Activated T-cell treated with anti-CD3 and anti-CD28 coated beads, Interleukin-2, amount 50 U/mL, for 24 hours (primary cell): Measurements from ENCODE around the gene OR2A25.
"Not testable (repeated sequence)": the region's sequence is repeated elsewhere in the genome, so short reads cannot be mapped to it uniquely, and the experiment has no call there.

Experiments
- DNase-seq: peaks from one replicate; pipeline ENCODE4 v3.0.0-alpha.2; 2020
- H3K27ac Mint-ChIP-seq: 2 replicates; pipeline ENCODE4 v1.8.0; 2020; ENCODE audit warnings: mild to moderate bottlenecking, mixed read lengths
- H3K27me3 Mint-ChIP-seq: 2 replicates; pipeline ENCODE4 v1.8.0; 2020; ENCODE audit warnings: mixed read lengths
- H3K36me3 Mint-ChIP-seq: 2 replicates; pipeline ENCODE4 v1.8.0; 2020; ENCODE audit warnings: low read depth, mixed read lengths
- H3K4me1 Mint-ChIP-seq: 2 replicates; pipeline ENCODE4 v1.8.0; 2020; ENCODE audit warnings: low read depth, mixed read lengths
- H3K4me3 Mint-ChIP-seq: 2 replicates; pipeline ENCODE4 v1.8.0; 2020; ENCODE audit warnings: mild to moderate bottlenecking, moderate library complexity, mixed read lengths
- H3K9me3 Mint-ChIP-seq: 2 replicates; pipeline ENCODE4 v1.8.0; 2020; ENCODE audit warnings: mixed read lengths

Gene OR2A25

DNA sequence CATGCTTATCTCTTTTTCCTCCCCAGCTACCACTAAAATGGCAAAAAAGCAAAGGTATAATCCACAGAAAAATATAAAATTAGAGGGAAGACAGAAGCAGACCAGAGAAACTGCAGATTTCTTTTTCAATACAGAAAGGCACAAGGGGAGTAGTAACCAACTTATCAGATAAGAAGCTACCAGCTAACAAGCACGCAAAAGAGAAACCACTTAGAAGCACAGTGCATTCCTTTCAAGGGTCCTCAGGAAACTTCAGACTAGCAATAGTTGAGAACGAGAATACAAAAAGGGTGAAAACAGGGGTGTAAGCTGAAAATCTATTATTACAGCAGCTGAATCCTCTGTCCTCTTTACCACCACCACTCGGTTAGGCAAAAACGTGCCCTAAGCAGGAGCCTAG, 30.7 kb upstream of the OR2A25 start:
- no peak for DNase-seq
- Mint-ChIP-seq H3K27me3 (peaks cover 15% of the 10 kb centered on the region), H3K4me1 (no peaks in the 10 kb centered on the region), H3K36me3 (no peaks in the 10 kb centered on the region), H3K9me3 (no peaks in the 10 kb centered on the region), H3K4me3 (no peak overlapping the region), H3K27ac (no peak overlapping the region)

- no peak for DNase-seq
- H3K27ac Mint-ChIP-seq, result no peak within 1 kb of the TSS
- H3K9me3 Mint-ChIP-seq, result no peaks in the 10 kb centered on the region
- H3K36me3 Mint-ChIP-seq, result no peaks in the 10 kb centered on the region
- no peak within 1 kb of the TSS for H3K4me3 Mint-ChIP-seq
- peaks cover 23% of the 10 kb centered on the region for H3K27me3 Mint-ChIP-seq
- H3K4me1 Mint-ChIP-seq, result no peaks in the 10 kb centered on the region
Observed at GRCh38 chr7:144048648-144049047, 21.0 kb upstream of the OR2A25 start, which contains the start of gene OR2A5. TSS of gene OR2A5 (plus strand) at chr7:144048948. CDS start at chr7:144050402, 1,454 bp downstream.

GRCh38 chr7:144049491-144049890, 20.1 kb upstream of the OR2A25 start:
- DNase-seq, result no peak
- H3K36me3 Mint-ChIP-seq, result no peaks in the 10 kb centered on the region
- H3K27ac Mint-ChIP-seq, result no peak overlapping the region
- no peak overlapping the region for H3K4me3 Mint-ChIP-seq
- peaks cover 28% of the 10 kb centered on the region for H3K27me3 Mint-ChIP-seq
- H3K4me1 Mint-ChIP-seq, result no peaks in the 10 kb centered on the region
- H3K9me3 Mint-ChIP-seq, result no peaks in the 10 kb centered on the region

DNA sequence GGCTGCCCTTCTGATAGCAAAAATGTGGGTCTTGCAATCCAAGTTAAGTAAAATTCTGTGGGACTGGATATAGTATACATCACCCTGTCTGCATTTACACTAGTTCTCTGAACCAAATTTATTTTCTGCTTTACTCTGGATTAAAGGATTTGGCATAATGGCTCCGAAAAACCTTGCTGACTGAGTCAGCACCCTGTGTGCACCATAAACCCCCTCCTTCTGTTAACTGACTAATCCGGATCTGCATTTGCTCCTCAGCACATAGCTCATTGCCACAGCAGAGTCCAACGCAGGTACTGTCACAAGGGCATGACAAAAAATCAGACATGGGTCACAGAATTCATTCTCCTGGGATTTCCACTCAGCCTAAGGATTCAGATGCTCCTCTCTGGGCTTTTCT, 19.5 kb upstream of the OR2A25 start:
- Mint-ChIP-seq H3K27me3 (peaks cover 28% of the 10 kb centered on the region), H3K4me3 (no peak overlapping the region), H3K36me3 (no peaks in the 10 kb centered on the region), H3K4me1 (no peaks in the 10 kb centered on the region), H3K9me3 (no peaks in the 10 kb centered on the region), H3K27ac (no peak overlapping the region)
- no peak for DNase-seq

- not testable (repeated sequence) for H3K9me3 Mint-ChIP-seq, H3K27ac Mint-ChIP-seq, H3K4me3 Mint-ChIP-seq, H3K36me3 Mint-ChIP-seq, DNase-seq, H3K4me1 Mint-ChIP-seq
- H3K27me3 Mint-ChIP-seq, result peaks cover 31% of the 10 kb centered on the region
Observed at GRCh38 chr7:144050884-144051283, 18.7 kb upstream of the OR2A25 start.

GRCh38 chr7:144057954-144058353, 11.7 kb upstream of the OR2A25 start:
- no peak for DNase-seq
- peaks cover 23% of the 10 kb centered on the region for H3K27me3 Mint-ChIP-seq
- H3K9me3 Mint-ChIP-seq, result peaks cover 6% of the 10 kb centered on the region
- no peak overlapping the region for H3K27ac Mint-ChIP-seq
- no peak overlapping the region for H3K4me3 Mint-ChIP-seq
- no peaks in the 10 kb centered on the region for H3K36me3 Mint-ChIP-seq
- H3K4me1 Mint-ChIP-seq, result no peaks in the 10 kb centered on the region

DNA sequence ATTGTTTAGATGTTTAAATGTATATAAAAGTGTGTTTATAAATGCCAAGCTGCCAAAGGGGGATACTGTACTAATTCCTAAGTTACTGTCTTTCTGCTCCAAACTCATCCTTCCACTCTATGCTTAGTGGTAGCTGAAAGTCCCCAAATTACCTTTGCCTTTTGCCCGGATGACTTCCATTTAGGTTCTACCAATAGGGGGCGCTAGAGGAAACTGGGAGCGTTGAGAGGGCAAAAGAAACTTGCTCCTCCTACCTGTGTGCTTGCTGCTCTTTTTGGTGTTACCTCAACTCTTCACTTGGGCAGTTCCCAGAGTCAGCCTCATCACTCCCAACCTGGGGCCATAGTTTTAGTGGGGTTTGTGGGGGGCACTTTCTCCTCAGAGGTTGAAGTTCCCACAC, 5.9 kb upstream of the OR2A25 start:
- Mint-ChIP-seq H3K36me3 (no peaks in the 10 kb centered on the region), H3K9me3 (peaks cover 6% of the 10 kb centered on the region), H3K27me3 (peaks cover 29% of the 10 kb centered on the region), H3K4me3 (no peak overlapping the region), H3K4me1 (no peaks in the 10 kb centered on the region), H3K27ac (no peak overlapping the region)
- DNase-seq, result no peak

- H3K4me1 Mint-ChIP-seq, result no peaks in the 10 kb centered on the region
- no peak overlapping the region for H3K4me3 Mint-ChIP-seq
Observed at GRCh38 chr7:144069953-144070352, 342 bp downstream of the OR2A25 start.

GRCh38 chr7:144074374-144074773, 4.8 kb downstream of the OR2A25 start:
- Mint-ChIP-seq H3K4me1 (no peaks in the 10 kb centered on the region), H3K9me3 (no peaks in the 10 kb centered on the region), H3K36me3 (no peaks in the 10 kb centered on the region), H3K27ac (no peak overlapping the region), H3K4me3 (no peak overlapping the region), H3K27me3 (peaks cover 11% of the 10 kb centered on the region)
- DNase-seq, result no peak

More at GRCh38 chr7:144069953-144070352, 342 bp downstream of the OR2A25 start:
- no peak overlapping the region for H3K27ac Mint-ChIP-seq
- H3K27me3 Mint-ChIP-seq, result peaks cover 17% of the 10 kb centered on the region
- no peak for DNase-seq
- H3K9me3 Mint-ChIP-seq, result no peaks in the 10 kb centered on the region
- no peaks in the 10 kb centered on the region for H3K36me3 Mint-ChIP-seq

- no peaks in the 10 kb centered on the region for H3K4me1 Mint-ChIP-seq
- DNase-seq, result no peak
- H3K27me3 Mint-ChIP-seq, result peaks cover 6% of the 10 kb centered on the region
- H3K4me3 Mint-ChIP-seq, result no peak within 1 kb of the TSS
- peaks cover 6% of the 10 kb centered on the region for H3K9me3 Mint-ChIP-seq
- H3K36me3 Mint-ChIP-seq, result no peaks in the 10 kb centered on the region
- H3K27ac Mint-ChIP-seq, result no peak within 1 kb of the TSS
Observed at GRCh38 chr7:144085978-144086377, 16.4 kb downstream of the OR2A25 start, which contains the start of gene OR2A12. TSS of gene OR2A12 (plus strand) at chr7:144086278. CDS start at chr7:144095108, 8,830 bp downstream.

- no peak overlapping the region for H3K4me3 Mint-ChIP-seq
Observed at GRCh38 chr7:144086730-144087129, 17.1 kb downstream of the OR2A25 start.

DNA sequence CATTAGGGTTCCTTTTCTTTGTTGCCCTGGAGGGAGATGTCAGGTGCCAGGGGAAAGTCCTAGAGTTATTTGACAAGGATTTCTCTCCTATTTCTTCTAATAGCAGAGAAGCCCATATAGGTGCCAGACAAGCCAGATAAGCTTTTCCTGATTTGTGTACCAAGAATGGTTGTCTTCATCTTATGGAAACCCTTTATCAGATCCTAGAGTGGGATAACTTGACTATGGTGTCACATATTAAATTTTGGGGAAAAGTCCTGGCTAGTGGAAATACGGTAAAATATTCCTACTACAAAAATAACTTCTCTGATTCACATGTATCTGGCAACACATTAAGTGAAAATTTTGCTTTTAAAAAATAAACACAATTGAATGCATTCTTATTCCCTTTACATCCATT, 17.6 kb downstream of the OR2A25 start:
- no peak overlapping the region for H3K4me3 Mint-ChIP-seq
- H3K36me3 Mint-ChIP-seq, result no peaks in the 10 kb centered on the region
- H3K9me3 Mint-ChIP-seq, result peaks cover 6% of the 10 kb centered on the region
- H3K27me3 Mint-ChIP-seq, result peaks cover 7% of the 10 kb centered on the region
- H3K4me1 Mint-ChIP-seq, result no peaks in the 10 kb centered on the region
- no peak overlapping the region for H3K27ac Mint-ChIP-seq
- no peak for DNase-seq

More at GRCh38 chr7:144086730-144087129, 17.1 kb downstream of the OR2A25 start:
- Mint-ChIP-seq H3K36me3 (no peaks in the 10 kb centered on the region), H3K27me3 (peaks cover 7% of the 10 kb centered on the region), H3K27ac (no peak overlapping the region), H3K9me3 (peaks cover 6% of the 10 kb centered on the region), H3K4me1 (no peaks in the 10 kb centered on the region)
- DNase-seq, result no peak

GRCh38 chr7:144090667-144091066, 21.1 kb downstream of the OR2A25 start:
- Mint-ChIP-seq H3K9me3 (peaks cover 6% of the 10 kb centered on the region), H3K27ac (no peak overlapping the region), H3K4me1 (no peaks in the 10 kb centered on the region), H3K27me3 (peaks cover 15% of the 10 kb centered on the region), H3K4me3 (no peak overlapping the region), H3K36me3 (no peaks in the 10 kb centered on the region)
- DNase-seq, result no peak

GRCh38 chr7:144098776-144099175, 29.2 kb downstream of the OR2A25 start:
- no peak overlapping the region for H3K4me3 Mint-ChIP-seq

DNA sequence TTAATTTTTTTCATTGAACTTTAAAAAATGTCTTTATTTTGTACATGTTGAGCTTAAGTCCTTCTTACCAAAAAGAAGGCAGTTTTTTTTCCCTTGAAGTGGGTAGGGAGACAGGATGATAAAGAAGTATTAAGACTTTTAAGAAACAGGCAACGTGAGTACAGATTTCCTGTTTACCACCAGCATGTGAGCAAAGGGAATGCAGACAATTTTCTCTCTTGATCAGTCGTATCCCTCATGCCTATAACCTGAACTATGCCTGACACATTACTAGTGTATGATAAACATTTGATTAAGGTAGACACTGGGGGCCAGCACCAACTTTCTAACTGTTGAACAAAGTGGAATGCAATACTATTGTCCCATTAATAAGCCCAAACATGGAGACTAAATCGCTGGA, 31.0 kb downstream of the OR2A25 start:
- H3K4me3 Mint-ChIP-seq, result no peak overlapping the region

More at GRCh38 chr7:144098776-144099175, 29.2 kb downstream of the OR2A25 start:
- DNase-seq, result no peak
- H3K27me3 Mint-ChIP-seq, result peaks cover 16% of the 10 kb centered on the region
- no peaks in the 10 kb centered on the region for H3K9me3 Mint-ChIP-seq
- peaks cover 6% of the 10 kb centered on the region for H3K4me1 Mint-ChIP-seq
- no peaks in the 10 kb centered on the region for H3K36me3 Mint-ChIP-seq
- H3K27ac Mint-ChIP-seq, result no peak overlapping the region

GRCh38 chr7:144102041-144102440, 32.4 kb downstream of the OR2A25 start:
- Mint-ChIP-seq H3K36me3 (no peaks in the 10 kb centered on the region), H3K4me1 (peaks cover 6% of the 10 kb centered on the region), H3K9me3 (no peaks in the 10 kb centered on the region), H3K27ac (no peak overlapping the region), H3K4me3 (no peak overlapping the region), H3K27me3 (peaks cover 3% of the 10 kb centered on the region)
- no peak for DNase-seq

More for the DNA sequence above, 31.0 kb downstream of the OR2A25 start:
- H3K9me3 Mint-ChIP-seq, result no peaks in the 10 kb centered on the region
- peaks cover 6% of the 10 kb centered on the region for H3K4me1 Mint-ChIP-seq
- H3K27ac Mint-ChIP-seq, result no peak overlapping the region
- DNase-seq, result no peak
- peaks cover 9% of the 10 kb centered on the region for H3K27me3 Mint-ChIP-seq
- H3K36me3 Mint-ChIP-seq, result no peaks in the 10 kb centered on the region
